Measurements from ENCODE around the gene KCNK3. TPM values are rescaled to one million over a fixed set of nuclear protein-coding genes. Genes with fewer than 3 reads are reported as not detected.

Gene KCNK3
- total RNA-seq, 1 experiment from 2014 or later, result 32.8 TPM

GRCh38 chr2:26658691-26659346 lies 33.7 kb upstream of the KCNK3 start:
- Histone ChIP-seq H3K36me3 (ENCODE audit: control insufficient read depth, insufficient read depth, low read length) (no peaks in the 10 kb centered on the region), H3K4me3 (ENCODE audit: low read depth in 2 of 2, low read length in 2 of 2) (no peak overlapping the region), H3K4me1 (ENCODE audit: control insufficient read depth, insufficient read depth, low read length) (no peaks in the 10 kb centered on the region), H3K9me3 (ENCODE audit: control insufficient read depth, insufficient read depth, low read depth, low read length) (peaks cover 10% of the 10 kb centered on the region; the same call in 1 of the 2 replicates), H3K27ac (ENCODE audit: low read length) (no peak overlapping the region), H3K27me3 (ENCODE audit: control insufficient read depth, insufficient read depth, low read length) (peaks cover 2% of the 10 kb centered on the region; the same call in 1 of the 2 replicates)
- POLR2A ChIA-PET, result interaction anchor here (0.5 to 0.7 kb wide), 2 partner anchors 62 to 79 kb away, joined by 3 to 4 read pairs; no protein-coding TSS in a partner anchor
- ATAC-seq, result no peak
- CTCF ChIA-PET, result no interaction called here
- no TSS peak for BruUV-seq (replicated peaks)
- intact Hi-C loops (cut with micrococcal nuclease; ENCODE audit: unreplicated experiment), result no loop called here
- in situ Hi-C loops (cut with HindIII; ENCODE audit: low pct_unique_long_range_greater_than_20kb, low sequenced_read_pairs), result no loop called here
- TF ChIP-seq TCF7L2 (IDR thresholded peaks at IDR 0.05; ENCODE audit: low read depth, low read length) (no peak), SIN3A (IDR thresholded peaks at IDR 0.05; ENCODE audit: borderline replicate concordance, insufficient read depth, low read depth, low read length) (no peak), POLR2AphosphoS5 (IDR thresholded peaks at IDR 0.05; ENCODE audit: low read depth, low read length) (no peak), REST (IDR thresholded peaks at IDR 0.05; ENCODE audit: insufficient read depth in 1 of 2, low read depth in 2 of 2, low read length in 1 of 2) (no peak)
- DNase-seq (ENCODE audit: low read depth, low spot score), result no peak

GRCh38 chr2:26660363-26660962 lies 32.1 kb upstream of the KCNK3 start:
- BruUV-seq (replicated peaks), result no TSS peak

More at GRCh38 chr2:26660363-26660962, 32.1 kb upstream of the KCNK3 start:
- no peak for DNase-seq (ENCODE audit: low read depth, low spot score)
- H3K27me3 ChIP-seq (ENCODE audit: control insufficient read depth, insufficient read depth, low read length), result peaks cover 5% of the 10 kb centered on the region
- H3K36me3 ChIP-seq (ENCODE audit: control insufficient read depth, insufficient read depth, low read length), result no peaks in the 10 kb centered on the region
- H3K27ac ChIP-seq (ENCODE audit: low read length), result no peak overlapping the region
- ChIA-PET CTCF (no interaction called here), POLR2A (no interaction called here)
- no peaks in the 10 kb centered on the region for H3K4me1 ChIP-seq (ENCODE audit: control insufficient read depth, insufficient read depth, low read length)
- peaks cover 10% of the 10 kb centered on the region; the same call in 1 of the 2 replicates for H3K9me3 ChIP-seq (ENCODE audit: control insufficient read depth, insufficient read depth, low read depth, low read length)
- TF ChIP-seq CTCF (IDR thresholded peaks at IDR 0.05) (no peak), TCF7L2 (IDR thresholded peaks at IDR 0.05; ENCODE audit: low read depth, low read length) (no peak), REST (IDR thresholded peaks at IDR 0.05; ENCODE audit: insufficient read depth in 1 of 2, low read depth in 2 of 2, low read length in 1 of 2) (no peak), SIN3A (IDR thresholded peaks at IDR 0.05; ENCODE audit: borderline replicate concordance, insufficient read depth, low read depth, low read length) (no peak), POLR2AphosphoS5 (IDR thresholded peaks at IDR 0.05; ENCODE audit: low read depth, low read length) (no peak)
- H3K4me3 ChIP-seq (ENCODE audit: low read depth in 2 of 2, low read length in 2 of 2), result no peak overlapping the region
- in situ Hi-C loops (cut with HindIII; ENCODE audit: low pct_unique_long_range_greater_than_20kb, low sequenced_read_pairs), result no loop called here
- intact Hi-C loops (cut with micrococcal nuclease; ENCODE audit: unreplicated experiment), result no loop called here
- no peak for ATAC-seq
